Lower lobe of right lung (tissue), 2 donors: ENCODE results near the gene PAFAH1B1. TPM values are rescaled to one million over a fixed set of nuclear protein-coding genes. Genes with fewer than 3 reads are reported as not detected.
"Not testable (repeated sequence)": the region's sequence is repeated elsewhere in the genome, so short reads cannot be mapped to it uniquely, and the experiment has no call there.

Experiments used
- ATAC-seq, 2 donors: fragments of 200-7000 bp; cut with Tn5 transposase; one replicate each; pipeline ENCODE4 v1.9.1; 2020 to 2022; ENCODE audit warnings: mild to moderate bottlenecking in 2 of 2, moderate library complexity in 2 of 2
- DNase-seq: peaks from one replicate; pipeline ENCODE4 v3.0.0-alpha.2; 2020
- H3K27ac ChIP-seq: fragments of 200-600 bp; one replicate; pipeline ENCODE4 v1.8.0; 2022
- H3K27me3 ChIP-seq: fragments of 200-600 bp; one replicate; pipeline ENCODE4 v1.8.0; 2022; ENCODE audit warnings: low read depth
- H3K36me3 ChIP-seq: fragments of 200-600 bp; one replicate; pipeline ENCODE4 v1.8.0; 2022; ENCODE audit warnings: mild to moderate bottlenecking
- H3K4me1 ChIP-seq: fragments of 200-600 bp; one replicate; pipeline ENCODE4 v1.8.0; 2022
- H3K4me3 ChIP-seq: fragments of 200-600 bp; one replicate; pipeline ENCODE4 v1.8.0; 2022; ENCODE audit warnings: mild to moderate bottlenecking
- H3K9me3 ChIP-seq: fragments of 200-600 bp; one replicate; pipeline ENCODE4 v1.8.0; 2022
- intact Hi-C: fragments of 100-400 bp; cut with DNase I; formaldehyde crosslinking; loops from one replicate; pipeline ENCODE4 v1.11.0; 2022
- total RNA-seq: library from RNA; stranded (reverse); fragmentation: NEBNext Ultra II Directional; extraction: Animal tissue kit (Norgen Biotek cat#: 25700); gene quantifications from one replicate; pipeline ENCODE4 v1.2.1, GENCODE V29; 2021
- TF ChIP-seq, protein P1 (sequence below): fragments of 200-600 bp; IDR thresholded peaks from one replicate; pipeline ENCODE4 v1.8.0; 2022; ENCODE audit warnings: antibody characterized with exemption, mild to moderate bottlenecking
- donor health status: DM: no; HTN: yes; CAD: no; lungs with severe emphysema.

The PAFAH1B1 gene
- total RNA-seq, 1 donor from 2014 or later: 129 TPM

DNA sequence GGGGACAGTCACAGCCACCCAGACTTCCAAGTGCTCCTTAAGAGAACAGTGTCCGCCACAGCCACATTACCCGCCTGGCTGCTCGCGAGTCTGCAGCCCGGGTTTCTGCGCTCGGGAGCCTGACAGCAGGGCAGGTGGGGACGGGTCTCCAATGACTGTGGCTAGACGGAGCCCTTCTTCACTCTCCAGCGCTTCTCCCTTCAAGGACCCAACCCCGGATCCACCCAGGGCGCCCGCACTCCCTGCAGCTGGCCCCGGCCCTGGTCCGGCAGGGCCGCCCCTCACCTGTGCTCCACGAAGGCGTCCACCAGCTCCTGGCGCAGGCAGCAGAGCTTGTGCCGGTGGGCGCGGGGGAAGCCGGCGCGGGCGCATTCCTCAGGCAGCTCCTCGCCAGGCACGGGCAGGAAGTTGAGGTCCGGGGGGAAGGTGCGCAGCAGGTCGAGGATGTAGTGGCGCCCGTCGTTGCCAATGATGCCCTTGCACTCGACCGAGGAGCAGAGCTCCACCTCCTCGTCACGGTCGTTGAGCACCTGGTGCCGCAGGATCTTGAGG, 104.2 kb downstream of the PAFAH1B1 start:
- Histone ChIP-seq H3K27me3 (no peaks in the 10 kb centered on the region), H3K27ac (no peak overlapping the region), H3K9me3 (no peaks in the 10 kb centered on the region), H3K4me1 (no peaks in the 10 kb centered on the region), H3K36me3 (peaks cover 100% of the 10 kb centered on the region), H3K4me3 (no peak overlapping the region)
- ATAC-seq: no peak
- TF ChIP-seq, protein P1, sequence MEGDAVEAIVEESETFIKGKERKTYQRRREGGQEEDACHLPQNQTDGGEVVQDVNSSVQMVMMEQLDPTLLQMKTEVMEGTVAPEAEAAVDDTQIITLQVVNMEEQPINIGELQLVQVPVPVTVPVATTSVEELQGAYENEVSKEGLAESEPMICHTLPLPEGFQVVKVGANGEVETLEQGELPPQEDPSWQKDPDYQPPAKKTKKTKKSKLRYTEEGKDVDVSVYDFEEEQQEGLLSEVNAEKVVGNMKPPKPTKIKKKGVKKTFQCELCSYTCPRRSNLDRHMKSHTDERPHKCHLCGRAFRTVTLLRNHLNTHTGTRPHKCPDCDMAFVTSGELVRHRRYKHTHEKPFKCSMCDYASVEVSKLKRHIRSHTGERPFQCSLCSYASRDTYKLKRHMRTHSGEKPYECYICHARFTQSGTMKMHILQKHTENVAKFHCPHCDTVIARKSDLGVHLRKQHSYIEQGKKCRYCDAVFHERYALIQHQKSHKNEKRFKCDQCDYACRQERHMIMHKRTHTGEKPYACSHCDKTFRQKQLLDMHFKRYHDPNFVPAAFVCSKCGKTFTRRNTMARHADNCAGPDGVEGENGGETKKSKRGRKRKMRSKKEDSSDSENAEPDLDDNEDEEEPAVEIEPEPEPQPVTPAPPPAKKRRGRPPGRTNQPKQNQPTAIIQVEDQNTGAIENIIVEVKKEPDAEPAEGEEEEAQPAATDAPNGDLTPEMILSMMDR: no peak
- peak; percentile 39 for DNase-seq
- intact Hi-C loops: no loop called here

DNA sequence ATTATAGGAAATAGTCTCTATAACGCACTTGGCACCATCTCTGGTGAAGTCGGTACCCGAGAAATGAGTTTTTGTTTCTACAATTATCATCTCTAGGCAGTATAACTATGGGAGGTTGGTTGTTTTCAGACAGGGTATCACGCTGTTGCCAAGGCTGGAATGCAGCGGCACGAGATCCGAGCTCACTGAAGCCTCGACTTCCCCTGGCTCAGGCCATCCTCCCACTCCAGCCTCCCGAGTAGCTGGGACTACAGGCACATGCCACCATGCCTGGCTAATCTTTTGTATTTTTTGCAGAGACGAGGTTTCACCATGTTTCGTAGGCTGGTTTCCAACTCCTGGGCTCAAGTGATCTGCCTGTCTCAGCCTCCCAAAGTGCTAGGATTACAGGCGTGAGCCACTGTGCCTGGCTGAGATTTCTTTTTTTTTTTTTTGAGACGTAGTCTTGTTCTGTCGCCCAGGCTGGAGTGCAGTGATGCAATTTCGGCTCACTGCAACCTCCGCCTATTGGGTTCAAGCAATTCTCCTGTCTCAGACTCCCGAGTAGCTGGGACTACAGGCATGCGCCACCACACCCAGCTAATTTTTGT, 105.9 kb downstream of the PAFAH1B1 start:
- H3K9me3 ChIP-seq, H3K4me3 ChIP-seq, H3K27me3 ChIP-seq, H3K27ac ChIP-seq, H3K4me1 ChIP-seq, intact Hi-C loops, ATAC-seq: not testable (repeated sequence)
- peak; percentile 20 for DNase-seq
- peaks cover 100% of the 10 kb centered on the region for H3K36me3 ChIP-seq

DNA sequence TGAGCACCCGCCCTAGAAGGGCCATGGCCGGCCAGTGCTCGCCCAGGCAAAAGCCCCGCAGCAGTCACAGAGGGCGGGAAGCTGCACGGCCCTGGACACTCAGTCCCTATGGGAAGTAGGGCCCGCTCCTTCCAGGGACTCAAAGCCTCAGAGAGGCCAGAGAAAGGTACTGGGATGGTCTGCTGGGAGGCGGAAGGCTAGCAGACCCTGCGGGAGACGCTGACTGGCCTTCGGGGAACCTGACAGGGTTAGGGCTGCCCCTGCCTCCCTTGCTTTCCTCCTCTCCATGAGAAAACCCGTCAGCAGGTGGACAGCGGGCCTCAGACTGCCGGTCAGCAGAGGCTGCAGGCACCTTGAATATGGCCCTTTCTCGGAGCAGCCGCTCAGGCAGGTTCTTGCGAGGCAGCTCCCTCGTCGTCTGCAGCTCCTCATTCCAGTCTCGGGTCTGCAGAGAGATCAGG, 106.6 kb downstream of the PAFAH1B1 start:
- Histone ChIP-seq H3K4me3 (no peak overlapping the region), H3K4me1 (no peaks in the 10 kb centered on the region), H3K36me3 (peaks cover 94% of the 10 kb centered on the region), H3K9me3 (no peaks in the 10 kb centered on the region), H3K27me3 (no peaks in the 10 kb centered on the region), H3K27ac (no peak overlapping the region)
- ATAC-seq (no peak), DNase-seq (peak; percentile 38)
- TF ChIP-seq, protein P1: no peak
- intact Hi-C loops: no loop called here

DNA sequence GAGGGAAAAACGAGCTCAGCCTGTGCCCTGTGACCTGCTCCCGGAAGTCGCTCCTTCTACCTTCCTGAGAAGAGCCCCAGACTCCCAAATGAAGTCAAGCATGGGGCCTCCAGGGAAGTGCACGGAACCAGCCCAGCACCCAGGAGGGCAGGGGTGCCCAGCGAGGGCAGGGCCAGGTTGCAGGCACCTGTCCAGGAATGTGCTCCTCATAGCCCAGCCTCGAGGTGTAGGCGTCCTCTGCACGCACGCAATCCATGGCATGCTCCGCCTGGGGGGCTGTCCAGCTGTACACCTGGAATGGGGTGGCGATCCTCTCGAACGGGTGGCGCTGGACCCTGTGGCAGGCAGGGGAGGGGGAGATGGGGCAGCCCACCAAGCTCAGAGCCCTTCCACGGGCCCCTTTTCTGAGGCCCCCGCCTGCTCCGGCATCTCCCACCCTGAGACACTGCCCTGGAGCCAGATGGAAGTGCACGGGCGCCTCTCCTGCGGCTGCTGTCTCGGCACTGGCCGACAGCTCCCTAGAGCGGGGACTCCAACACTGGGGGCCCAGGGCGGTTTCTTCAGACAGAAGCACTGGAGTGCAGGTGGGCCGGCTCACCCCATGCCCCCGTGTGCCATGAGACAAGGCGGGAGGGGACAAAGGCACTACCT, 107.2 kb downstream of the PAFAH1B1 start:
- H3K4me3 ChIP-seq: no peak overlapping the region
- ATAC-seq: no peak
- no peaks in the 10 kb centered on the region for H3K4me1 ChIP-seq
- no peak overlapping the region for H3K27ac ChIP-seq
- H3K27me3 ChIP-seq: no peaks in the 10 kb centered on the region
- intact Hi-C loops: no loop called here
- DNase-seq: peak; percentile 31
- TF ChIP-seq, protein P1: no peak
- peaks cover 89% of the 10 kb centered on the region for H3K36me3 ChIP-seq
- no peaks in the 10 kb centered on the region for H3K9me3 ChIP-seq

DNA sequence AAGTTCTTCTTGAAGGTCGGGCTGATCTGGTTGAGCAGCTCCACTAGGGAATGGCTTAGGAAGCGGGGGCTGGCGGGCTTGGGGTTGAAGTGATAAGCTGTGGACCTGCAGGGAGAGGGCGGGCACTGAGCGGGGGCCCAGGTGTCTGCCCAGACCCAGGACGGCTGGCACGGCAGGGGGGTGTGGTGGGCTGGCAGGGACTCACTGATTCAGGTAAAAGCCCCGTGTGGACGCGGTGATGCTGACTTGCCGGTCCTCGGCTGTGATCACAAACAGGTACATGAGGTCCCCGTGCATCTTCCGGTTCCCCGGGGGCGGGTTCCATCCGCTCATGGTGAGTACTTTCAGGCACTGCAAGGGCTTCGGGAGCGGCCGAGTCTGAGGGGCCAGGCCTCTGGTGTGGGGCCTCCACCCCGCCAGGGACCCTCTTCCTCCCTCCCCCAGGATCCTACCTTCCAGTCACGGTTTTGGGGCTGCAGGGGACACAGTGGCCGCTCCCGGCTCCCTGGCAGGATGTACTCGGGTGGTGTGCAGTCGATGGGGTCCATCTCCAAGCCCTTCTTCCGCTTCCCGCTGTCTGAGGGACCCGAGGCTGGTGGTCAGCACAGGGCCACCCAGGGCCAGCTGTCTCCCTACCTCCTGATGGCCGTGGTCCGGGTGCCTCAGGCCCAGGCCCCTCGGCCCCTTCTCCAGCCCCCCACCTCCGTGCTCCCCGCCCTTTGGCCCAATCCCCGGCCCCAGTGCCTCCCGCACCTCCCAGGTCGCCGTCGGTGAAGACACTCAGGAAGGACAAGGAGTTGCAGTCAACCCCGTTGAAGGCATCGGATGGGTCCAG, 107.9 kb downstream of the PAFAH1B1 start:
- TF ChIP-seq, protein P1: no peak
- Histone ChIP-seq H3K27me3 (no peaks in the 10 kb centered on the region), H3K4me3 (no peak overlapping the region), H3K36me3 (peaks cover 81% of the 10 kb centered on the region), H3K9me3 (no peaks in the 10 kb centered on the region), H3K4me1 (no peaks in the 10 kb centered on the region), H3K27ac (no peak overlapping the region)
- no peak for ATAC-seq
- DNase-seq: peak; percentile 49
- intact Hi-C loops: no loop called here
